NCI-H2029 (cell line): ENCODE measurements around the gene REG1B.
"Not testable (repeated sequence)": the region's sequence is repeated elsewhere in the genome, so short reads cannot be mapped to it uniquely, and the experiment has no call there.

ENCODE experiments used
- DNase-seq: peaks from one replicate; lab custom pipeline; 2025; lab: John Stamatoyannopoulos, UW

Gene REG1B

DNA sequence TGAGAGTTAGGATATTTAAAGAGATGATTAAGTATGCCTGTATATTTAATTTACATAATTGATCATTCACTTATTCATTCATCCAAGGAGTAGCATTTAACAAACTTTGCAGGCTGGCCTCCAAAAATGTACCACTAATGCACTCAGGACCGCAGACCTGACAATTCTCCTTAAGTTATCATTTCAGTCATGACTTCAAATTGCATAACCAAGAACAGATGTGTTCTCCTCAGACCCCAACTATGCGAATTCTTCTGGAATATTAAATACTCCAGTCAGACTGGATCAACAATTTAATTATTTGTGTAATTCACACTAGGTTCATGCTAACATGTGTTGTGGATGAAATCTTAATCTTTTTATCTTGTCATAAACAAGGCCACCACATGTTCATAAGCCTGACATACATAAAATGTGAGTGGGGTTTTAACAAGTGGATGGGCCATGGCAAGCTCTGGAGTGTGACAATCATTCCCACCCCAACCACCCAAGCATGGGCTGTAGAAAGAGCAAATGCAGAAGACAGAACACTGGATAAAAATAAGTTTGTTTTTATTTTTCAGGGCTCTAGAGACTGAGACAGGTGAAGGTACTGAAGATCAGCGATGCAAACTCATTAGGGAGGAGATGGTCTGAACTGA lies 3.2 kb downstream of the REG1B start:
- DNase-seq = no peak

DNA sequence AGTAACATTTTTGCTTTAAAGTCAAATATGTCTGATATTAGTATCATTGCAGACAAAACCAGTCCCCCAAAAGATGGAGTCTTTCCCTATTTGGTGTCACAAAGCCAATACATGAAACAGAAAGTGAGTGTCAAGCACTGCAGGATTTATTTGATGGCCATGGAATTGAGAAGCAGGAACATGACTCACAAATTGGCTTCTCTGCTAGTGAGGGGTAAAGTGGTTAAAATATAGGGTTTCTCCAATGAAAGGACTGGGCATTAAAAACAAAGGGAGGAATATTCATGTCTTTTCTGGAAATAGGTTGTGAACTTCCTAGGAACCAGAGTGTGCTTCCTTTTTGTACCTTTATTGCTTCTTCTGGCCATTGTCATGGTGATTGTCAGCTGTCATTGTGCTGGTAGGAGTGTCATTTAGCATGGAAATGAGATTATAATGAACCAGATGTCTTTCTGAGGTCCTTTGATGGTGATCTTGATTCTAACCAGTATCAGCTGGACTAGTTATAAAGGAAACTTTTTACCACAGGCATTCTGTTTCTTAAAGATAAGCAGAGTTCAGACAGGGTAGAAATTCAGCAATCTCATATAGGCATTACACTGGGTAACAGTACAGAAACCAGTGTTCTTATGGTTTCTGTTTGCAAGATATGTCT lies 4.1 kb downstream of the REG1B start:
- no peak for DNase-seq

DNA sequence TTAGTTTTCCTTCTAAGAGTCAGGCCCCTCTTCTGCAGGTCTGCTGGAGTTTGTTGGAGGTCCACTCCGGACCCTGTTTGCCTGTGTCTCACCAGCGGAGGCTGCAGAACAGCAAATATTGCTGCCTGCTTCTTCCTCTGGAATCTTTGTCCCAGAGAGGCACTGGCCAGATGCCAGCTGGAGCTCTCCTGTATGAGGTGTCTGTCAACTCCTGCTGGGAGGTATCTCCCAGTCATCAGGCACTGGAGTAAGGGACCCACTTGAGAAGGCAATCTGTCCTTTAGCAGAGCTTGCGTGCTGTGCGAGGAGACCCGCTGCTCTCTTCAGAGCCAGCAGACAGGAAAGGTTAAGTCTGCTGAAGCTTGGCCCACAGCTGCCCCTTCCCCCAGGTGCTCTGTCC lies 4.8 kb downstream of the REG1B start:
- DNase-seq = no peak

DNA sequence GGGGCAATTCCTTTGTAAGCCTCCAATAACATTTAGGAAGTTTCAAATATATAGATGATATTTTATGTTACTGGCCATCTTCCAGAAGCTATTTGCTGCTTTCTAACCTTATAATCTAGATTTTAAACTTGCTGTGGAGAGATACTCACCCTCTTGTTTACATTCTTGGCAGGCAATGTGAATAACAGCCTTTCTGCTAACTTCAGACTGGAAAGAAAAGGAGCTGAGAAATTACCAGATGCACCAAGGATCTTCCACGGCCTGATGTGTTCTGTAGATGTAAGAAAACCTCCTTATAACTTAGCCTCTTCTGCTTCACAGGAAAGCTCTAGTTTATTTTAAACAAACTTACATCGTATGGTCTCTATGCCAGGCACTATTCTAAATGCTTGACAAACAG lies 16.7 kb downstream of the REG1B start:
- no peak for DNase-seq

DNA sequence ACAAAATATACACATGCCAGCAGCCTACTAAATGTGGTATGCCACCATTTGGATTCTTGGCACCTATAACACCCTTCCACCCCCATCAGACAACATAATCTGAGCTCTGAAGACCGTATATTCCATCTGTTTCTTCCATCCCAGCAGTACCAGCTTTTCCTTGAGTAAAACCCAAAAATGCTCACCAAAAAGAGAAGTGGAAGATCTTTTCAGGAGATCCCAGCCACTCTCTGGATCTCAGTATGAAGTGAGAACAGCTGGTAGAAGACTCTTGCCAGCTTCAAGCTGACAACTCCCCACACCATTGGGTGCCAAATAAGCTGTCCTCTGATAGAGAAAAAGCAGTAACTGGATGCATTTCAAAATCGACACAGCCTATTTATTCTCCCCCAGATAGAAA lies 22.6 kb downstream of the REG1B start:
- DNase-seq = no peak

DNA sequence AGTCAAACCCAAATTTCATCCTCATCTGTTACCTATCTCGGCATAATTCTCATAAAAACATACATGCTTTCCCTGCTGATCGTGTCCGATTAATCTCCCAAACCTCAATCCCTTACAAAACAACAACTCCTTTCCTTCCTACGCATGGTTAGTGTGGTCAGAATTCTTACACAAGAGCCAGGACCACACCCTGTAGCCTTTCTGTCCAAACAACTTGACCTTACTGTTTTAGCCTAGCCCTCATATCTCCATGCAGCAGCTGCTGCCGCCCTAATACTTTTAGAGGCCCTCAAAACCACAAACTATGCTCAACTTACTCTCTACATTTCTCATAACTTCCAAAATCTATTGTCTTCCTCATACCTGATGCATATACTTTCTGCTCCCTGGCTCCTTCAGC lies 33.0 kb downstream of the REG1B start:
- not testable (repeated sequence) for DNase-seq

DNA sequence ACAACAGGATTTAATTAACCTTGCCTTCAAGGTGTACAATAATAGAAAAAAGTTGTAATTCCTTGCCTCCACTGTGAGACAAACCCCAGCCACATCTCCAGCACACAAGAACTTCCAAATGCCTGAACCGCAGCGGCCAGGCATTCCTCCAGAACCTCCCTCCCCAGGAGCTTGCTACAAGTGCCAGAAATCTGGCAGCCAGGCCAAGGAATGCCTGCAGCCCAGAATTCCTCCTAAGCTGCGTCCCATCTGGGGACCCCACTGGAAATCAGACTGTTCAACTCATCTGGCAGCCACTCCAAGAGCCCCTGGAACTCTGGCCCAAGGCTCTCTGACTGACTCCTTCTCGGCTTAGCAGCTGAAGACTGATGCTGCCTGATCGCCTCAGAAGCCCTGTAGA lies 34.3 kb downstream of the REG1B start:
- DNase-seq = not testable (repeated sequence)

DNA sequence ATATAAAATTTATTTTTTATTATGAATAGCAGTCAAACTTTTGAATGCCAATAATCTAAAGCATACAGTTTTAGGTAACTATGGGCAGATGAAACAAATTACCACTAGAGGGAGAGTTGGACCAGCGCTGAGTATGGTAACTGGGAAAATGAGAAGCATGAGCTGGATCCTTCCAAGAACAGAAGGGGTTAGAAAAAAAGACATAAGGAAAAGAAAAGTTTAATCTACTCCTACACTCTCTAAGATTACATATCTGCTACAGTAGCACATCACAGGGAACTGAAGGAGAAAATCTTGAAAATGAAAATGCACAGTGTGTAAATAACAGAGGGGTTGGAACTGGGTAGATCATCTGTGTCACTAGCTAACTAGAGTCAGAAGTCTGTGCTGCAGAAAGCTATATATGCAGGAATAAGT lies 46.8 kb downstream of the REG1B start:
- DNase-seq = no peak

DNA sequence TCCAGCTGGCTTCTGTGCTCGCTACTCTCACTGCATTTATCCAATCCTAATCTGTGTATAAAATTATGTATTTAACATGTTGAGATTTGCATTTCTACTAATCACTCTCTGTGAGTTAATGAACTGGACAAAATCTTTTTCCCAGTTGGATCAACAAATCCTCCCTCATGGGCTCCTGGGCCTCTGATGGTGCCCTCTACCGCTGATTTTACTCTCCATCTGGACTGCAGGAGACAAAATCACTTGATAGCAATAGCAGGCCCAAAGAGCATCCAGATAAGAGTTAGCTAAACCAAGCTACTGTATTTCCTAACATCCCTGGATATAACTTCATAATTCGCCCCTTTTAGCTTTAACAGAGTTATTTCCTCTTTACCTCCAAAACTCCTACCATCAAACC lies 47.8 kb downstream of the REG1B start:
- no peak for DNase-seq
